ENCODE results near the gene TMEM235.

DNA sequence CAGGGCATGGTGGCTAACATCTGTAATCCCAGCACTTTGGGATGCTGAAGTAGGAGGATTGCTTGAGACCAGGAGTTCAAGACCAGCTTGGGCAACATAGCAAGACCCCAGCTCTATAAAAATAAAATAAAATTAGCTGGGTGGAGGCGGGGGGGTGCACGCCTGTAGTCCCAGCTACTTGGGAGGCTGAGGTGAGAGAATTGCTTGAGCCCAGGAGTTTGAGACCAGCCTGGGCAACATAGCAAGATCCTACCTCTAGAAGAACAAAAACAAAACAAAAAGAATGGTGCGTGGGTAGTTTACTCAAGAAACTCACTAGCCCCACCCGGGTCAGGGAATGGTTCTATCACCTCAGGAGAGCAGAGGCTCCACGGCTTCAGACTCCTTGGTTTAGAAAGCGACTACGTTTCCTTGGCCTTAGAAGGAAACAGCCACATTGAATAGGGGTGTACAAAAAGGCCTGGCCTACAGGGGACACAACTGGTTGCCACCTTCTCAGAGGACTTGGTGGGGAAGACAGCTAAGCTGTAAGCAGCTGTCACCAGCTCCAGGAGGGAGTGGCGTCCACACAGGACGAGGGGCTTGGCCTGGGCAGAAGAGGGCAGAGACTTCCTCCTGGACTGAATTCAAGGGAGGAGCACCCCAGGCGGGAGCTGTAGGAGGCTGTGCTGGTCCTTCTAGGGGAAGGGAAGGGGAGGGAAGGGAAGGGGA is 45.3 kb upstream of the TMEM235 start:
- TF ChIP-seq, protein P1, sequence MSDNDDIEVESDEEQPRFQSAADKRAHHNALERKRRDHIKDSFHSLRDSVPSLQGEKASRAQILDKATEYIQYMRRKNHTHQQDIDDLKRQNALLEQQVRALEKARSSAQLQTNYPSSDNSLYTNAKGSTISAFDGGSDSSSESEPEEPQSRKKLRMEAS (CRISPR knock-in tag; IDR thresholded peaks at IDR 0.05): no peak
- TF ChIP-seq RFX5 (IDR thresholded peaks at IDR 0.05; ENCODE audit: low read depth, low read length): no peak
- no peak for TF ChIP-seq GABPA (tag; conservative IDR thresholded peaks at IDR 0.05; ENCODE audit: low read depth)
- TF ChIP-seq ZNF431 (CRISPR knock-in tag; IDR thresholded peaks at IDR 0.05): no peak
- TF ChIP-seq, protein P2, sequence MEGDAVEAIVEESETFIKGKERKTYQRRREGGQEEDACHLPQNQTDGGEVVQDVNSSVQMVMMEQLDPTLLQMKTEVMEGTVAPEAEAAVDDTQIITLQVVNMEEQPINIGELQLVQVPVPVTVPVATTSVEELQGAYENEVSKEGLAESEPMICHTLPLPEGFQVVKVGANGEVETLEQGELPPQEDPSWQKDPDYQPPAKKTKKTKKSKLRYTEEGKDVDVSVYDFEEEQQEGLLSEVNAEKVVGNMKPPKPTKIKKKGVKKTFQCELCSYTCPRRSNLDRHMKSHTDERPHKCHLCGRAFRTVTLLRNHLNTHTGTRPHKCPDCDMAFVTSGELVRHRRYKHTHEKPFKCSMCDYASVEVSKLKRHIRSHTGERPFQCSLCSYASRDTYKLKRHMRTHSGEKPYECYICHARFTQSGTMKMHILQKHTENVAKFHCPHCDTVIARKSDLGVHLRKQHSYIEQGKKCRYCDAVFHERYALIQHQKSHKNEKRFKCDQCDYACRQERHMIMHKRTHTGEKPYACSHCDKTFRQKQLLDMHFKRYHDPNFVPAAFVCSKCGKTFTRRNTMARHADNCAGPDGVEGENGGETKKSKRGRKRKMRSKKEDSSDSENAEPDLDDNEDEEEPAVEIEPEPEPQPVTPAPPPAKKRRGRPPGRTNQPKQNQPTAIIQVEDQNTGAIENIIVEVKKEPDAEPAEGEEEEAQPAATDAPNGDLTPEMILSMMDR (IDR thresholded peaks at IDR 0.05 in 2 of 3, conservative IDR thresholded peaks at IDR 0.05 in 1 of 3; ENCODE audit: insufficient read depth in 2 of 3, low read depth in 1 of 3, low read length in 3 of 3): no peak
- TF ChIP-seq POLR2AphosphoS5 (IDR thresholded peaks at IDR 0.05; ENCODE audit: control insufficient read depth, insufficient read depth, low read depth, low read length): no peak
- no peak for TF ChIP-seq BMI1 (IDR thresholded peaks at IDR 0.05; ENCODE audit: low read length)
- TF ChIP-seq DDX20 (tag; IDR thresholded peaks at IDR 0.05; ENCODE audit: low read depth): no peak
- TF ChIP-seq RB1 (IDR thresholded peaks at IDR 0.05; ENCODE audit: low read depth): peak; percentile 17; the same call in 1 of the 2 replicates
- TF ChIP-seq U2AF2 (optimal IDR thresholded peaks at IDR 0.05; ENCODE audit: low read depth, low read length): no peak
- no peak for TF ChIP-seq ZNF253 (CRISPR knock-in tag; conservative IDR thresholded peaks at IDR 0.05)
- TF ChIP-seq CREM (IDR thresholded peaks at IDR 0.05; ENCODE audit: low read depth): no peak
